Stimulated activated effector memory CD8-positive, alpha-beta T cell treated with anti-CD3 and anti-CD28 coated beads, Interleukin-12 subunit alpha, Interleukin-12 subunit beta, amount 100 ng/mL, for 72 hours (primary cell): ENCODE results near the gene SLC25A24.

ENCODE experiments used
- ATAC-seq: fragments of 150-1000 bp; cut with Tn5 transposase; 2 replicates; pipeline ENCODE4 v1.10.0; 2021
- DNase-seq, 2 donors: peaks; one replicate each; pipeline ENCODE4 v3.0.0; 2021 to 2022; ENCODE audit warnings: low spot score in 2 of 2
- H3K27ac Mint-ChIP-seq: one replicate; pipeline ENCODE4 v1.8.0; 2022; ENCODE audit warnings: mild to moderate bottlenecking, mixed read lengths
- H3K36me3 Mint-ChIP-seq: one replicate; pipeline ENCODE4 v1.8.0; 2022; ENCODE audit warnings: mild to moderate bottlenecking, mixed read lengths
- H3K4me1 Mint-ChIP-seq: one replicate; pipeline ENCODE4 v1.8.0; 2022; ENCODE audit warnings: mixed read lengths
- H3K4me3 Mint-ChIP-seq: one replicate; pipeline ENCODE4 v1.8.0; 2022; ENCODE audit warnings: mild to moderate bottlenecking, mixed read lengths
- H3K9me3 Mint-ChIP-seq: one replicate; pipeline ENCODE4 v1.8.0; 2022; ENCODE audit warnings: mixed read lengths

The SLC25A24 gene

DNA sequence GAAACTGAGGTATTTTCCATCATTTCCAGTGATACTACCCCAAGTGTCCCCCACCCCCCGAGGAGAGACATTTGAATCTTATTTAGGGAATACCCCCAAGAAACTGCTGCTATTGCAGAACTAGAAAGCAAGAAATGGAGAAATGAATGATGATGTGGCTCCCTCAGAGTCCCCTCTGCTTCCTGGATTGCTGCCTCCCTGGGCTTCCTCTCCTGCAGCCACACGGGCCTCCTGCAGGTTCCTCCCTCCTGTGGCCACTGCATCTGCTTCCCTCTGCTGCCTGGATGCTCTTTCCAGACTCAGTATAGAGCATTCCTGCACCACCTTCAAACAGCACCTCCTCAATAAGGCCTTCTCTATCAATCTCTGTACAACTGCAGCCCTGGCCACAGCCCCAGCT is 69.3 kb downstream of the SLC25A24 start:
- no peaks in the 10 kb centered on the region for H3K9me3 Mint-ChIP-seq
- H3K36me3 Mint-ChIP-seq = peaks cover 11% of the 10 kb centered on the region
- no peaks in the 10 kb centered on the region for H3K4me1 Mint-ChIP-seq
- no peak overlapping the region for H3K4me3 Mint-ChIP-seq
- DNase-seq (no peak), ATAC-seq (no peak)
- no peak overlapping the region for H3K27ac Mint-ChIP-seq

DNA sequence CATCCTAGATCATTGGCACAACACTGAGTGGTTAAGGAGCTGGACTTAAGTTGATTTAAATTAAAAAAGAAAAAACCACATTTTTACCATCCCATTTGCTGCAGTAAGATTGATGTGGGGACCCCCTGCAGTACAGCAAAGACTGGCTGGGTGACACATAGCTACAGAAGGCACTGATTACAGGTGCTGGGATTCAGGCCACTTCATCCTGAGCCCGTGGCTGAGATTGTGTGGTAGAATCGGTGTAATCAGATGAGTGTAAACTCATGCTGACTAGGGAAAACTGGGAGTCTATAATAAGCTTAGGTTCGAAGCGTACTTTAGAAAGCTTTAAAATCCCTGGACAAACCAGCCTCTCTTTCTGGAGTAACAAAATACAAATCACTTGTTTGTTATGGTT is 70.1 kb downstream of the SLC25A24 start:
- DNase-seq (no peak), ATAC-seq (no peak)
- peaks cover 7% of the 10 kb centered on the region for H3K36me3 Mint-ChIP-seq
- H3K9me3 Mint-ChIP-seq = no peaks in the 10 kb centered on the region
- H3K4me3 Mint-ChIP-seq = no peak overlapping the region
- no peak overlapping the region for H3K27ac Mint-ChIP-seq
- H3K4me1 Mint-ChIP-seq = no peaks in the 10 kb centered on the region

DNA sequence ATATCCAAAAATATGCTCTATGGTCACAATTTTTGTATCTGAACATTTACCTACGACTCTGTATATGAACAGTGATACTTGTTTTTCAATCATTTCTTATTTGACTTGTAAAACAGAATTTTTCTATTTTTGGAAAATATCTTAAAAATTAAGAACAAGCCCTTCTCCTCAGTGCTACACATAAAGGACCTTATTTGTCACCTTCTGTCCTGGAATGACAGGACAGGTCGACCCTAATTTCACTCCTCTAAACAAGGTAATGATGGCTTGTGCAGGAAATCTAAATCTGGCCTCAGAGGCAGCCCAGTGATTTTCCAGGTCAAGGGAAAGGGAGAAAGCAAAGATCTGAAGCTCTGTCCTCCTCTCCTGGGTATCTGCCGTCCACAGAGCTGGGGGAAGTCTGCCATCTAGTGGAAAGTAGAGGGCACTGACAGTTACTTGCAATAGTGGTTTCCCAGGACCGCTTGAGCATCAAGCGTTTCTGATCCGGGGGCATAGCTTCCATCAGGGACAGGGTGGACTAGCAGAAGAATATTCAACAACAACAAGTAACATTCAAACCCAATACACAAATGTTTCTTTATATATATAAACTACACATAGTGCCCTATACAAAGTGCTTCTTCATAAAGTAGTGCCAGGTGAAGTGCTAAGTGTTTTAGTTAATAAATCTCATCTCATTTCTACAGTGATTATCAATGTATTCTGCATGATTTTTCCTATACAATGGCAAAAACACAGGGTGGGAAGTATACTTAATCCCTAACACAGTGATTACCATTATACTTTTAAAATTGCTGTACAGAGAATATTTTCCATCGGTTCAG is 74.6 kb downstream of the SLC25A24 start:
- DNase-seq (peak; percentile 46 to 71), ATAC-seq (peak; percentile 89)
- Mint-ChIP-seq H3K4me1 (peaks cover 8% of the 10 kb centered on the region), H3K4me3 (no peak overlapping the region), H3K9me3 (no peaks in the 10 kb centered on the region), H3K27ac (no peak overlapping the region), H3K36me3 (no peaks in the 10 kb centered on the region)

DNA sequence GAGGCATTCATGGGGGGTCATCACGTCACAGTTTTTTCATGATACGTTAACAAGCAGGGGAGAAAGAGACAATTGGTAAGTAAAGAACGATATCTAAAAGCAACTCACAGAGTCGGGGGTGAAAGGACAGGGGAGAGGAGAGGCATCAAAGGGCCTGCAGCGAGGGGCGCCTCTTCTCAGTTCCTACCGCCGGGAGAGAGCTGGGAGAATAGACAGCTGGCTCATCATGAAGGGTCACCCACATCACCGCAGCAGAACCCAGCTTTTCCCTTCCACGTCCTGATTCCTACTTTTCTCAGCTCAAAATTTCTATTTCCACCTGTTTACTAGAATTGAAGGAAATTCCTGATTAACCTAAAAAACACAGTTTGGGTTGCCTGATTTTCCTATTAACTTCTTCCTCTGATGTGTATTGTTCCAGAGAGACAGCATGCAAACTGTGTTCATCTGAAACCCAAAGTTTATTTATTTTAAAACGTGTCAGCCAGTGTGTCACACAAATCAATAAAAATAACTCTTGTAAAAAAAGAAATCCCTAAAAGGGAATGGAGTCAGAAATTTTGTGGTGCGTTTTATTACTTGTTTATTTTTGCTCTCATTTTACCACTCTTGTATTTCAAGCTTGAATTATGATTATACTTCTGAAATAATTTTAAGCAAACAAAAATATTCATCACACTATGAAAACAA is 75.4 kb downstream of the SLC25A24 start:
- Mint-ChIP-seq H3K4me3 (no peak overlapping the region), H3K27ac (peak overlapping the region; percentile 13), H3K9me3 (no peaks in the 10 kb centered on the region), H3K4me1 (peaks cover 8% of the 10 kb centered on the region), H3K36me3 (no peaks in the 10 kb centered on the region)
- DNase-seq = no peak
- ATAC-seq = no peak

DNA sequence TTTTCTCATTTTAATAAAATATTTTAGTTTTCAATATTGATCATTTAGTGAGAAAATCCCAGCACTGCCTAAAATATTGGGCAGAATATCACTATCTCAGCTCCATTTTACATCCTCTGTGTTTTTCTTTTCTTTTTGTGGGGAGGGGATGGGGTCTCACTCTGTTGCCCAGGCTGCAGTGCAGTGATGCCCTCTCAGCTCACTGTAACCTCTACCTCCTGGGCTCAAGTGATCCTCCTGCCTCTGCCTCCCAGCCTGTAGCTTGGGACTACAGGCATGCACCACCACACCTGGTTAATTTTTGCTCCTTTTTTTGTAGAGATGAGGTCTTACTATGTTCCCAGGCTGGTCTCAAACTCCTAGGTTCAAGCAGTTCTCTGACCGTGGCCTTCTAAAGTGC is 76.1 kb downstream of the SLC25A24 start:
- no peaks in the 10 kb centered on the region for H3K9me3 Mint-ChIP-seq
- H3K36me3 Mint-ChIP-seq = no peaks in the 10 kb centered on the region
- no peak overlapping the region for H3K4me3 Mint-ChIP-seq
- no peak for ATAC-seq
- peak overlapping the region; percentile 13 for H3K27ac Mint-ChIP-seq
- no peak for DNase-seq
- H3K4me1 Mint-ChIP-seq = peaks cover 8% of the 10 kb centered on the region

DNA sequence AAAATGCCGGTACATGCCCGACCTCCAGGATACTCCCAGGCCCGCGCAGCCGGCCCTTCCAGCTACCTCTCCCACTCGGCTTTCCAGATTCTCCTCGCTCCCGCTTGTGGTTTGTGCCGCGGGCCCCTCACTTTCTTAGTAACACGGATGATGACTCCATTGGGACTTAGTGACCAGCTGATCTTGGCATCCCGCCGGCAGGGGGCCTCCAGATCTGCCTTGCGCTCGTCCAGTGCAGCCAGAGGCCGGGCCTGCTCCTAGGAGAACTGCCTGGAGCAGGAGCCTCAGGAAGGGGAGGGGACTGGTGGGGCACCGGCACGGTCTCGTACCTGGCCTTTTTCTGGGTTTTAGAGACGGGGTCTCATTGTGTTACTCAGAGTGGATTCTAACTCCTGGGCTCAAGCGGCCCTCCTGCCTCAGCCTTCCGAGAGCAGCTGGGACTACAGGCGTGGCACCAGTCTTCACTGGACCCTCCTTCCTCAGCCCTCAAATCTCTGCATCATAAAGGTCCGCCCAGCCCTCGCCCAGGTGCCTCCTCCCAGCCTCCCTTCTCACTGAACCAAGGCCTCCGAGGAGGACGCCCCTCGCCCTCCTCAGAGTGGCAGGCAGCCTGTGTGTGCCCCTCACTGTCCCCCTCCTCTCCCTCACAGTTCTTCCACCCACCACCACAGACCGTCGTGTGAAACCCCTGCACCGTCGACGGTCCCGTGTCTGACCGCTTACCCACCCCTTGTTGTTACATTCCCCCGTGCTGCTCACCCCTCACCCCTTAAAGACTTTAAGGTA is 78.6 kb downstream of the SLC25A24 start:
- H3K27ac Mint-ChIP-seq = no peak overlapping the region
- no peak for ATAC-seq
- no peak overlapping the region for H3K4me3 Mint-ChIP-seq
- no peak for DNase-seq
- H3K4me1 Mint-ChIP-seq = peaks cover 16% of the 10 kb centered on the region
- H3K9me3 Mint-ChIP-seq = no peaks in the 10 kb centered on the region
- no peaks in the 10 kb centered on the region for H3K36me3 Mint-ChIP-seq

DNA sequence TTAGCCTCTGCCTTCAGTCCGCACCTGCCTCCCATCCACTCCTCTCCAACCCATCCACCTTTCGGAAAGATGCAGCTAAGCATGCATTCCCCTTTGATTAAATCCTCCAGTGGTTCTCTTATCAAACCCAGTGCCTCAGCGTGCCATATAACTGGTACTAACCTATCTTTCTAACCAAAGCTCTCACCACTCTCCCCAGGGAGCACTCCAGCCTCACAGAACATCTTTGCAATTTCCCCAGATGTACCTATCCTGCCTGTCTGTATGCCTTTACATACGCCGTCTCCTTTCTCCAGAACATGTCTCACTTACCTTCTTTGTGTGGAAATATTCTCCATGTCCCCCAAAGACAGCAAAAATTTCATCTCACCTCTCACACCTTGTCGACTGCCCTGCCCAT is 80.0 kb downstream of the SLC25A24 start:
- peaks cover 16% of the 10 kb centered on the region for H3K4me1 Mint-ChIP-seq
- H3K4me3 Mint-ChIP-seq = no peak overlapping the region
- no peaks in the 10 kb centered on the region for H3K36me3 Mint-ChIP-seq
- no peak overlapping the region for H3K27ac Mint-ChIP-seq
- H3K9me3 Mint-ChIP-seq = no peaks in the 10 kb centered on the region
- no peak for DNase-seq
- ATAC-seq = no peak

DNA sequence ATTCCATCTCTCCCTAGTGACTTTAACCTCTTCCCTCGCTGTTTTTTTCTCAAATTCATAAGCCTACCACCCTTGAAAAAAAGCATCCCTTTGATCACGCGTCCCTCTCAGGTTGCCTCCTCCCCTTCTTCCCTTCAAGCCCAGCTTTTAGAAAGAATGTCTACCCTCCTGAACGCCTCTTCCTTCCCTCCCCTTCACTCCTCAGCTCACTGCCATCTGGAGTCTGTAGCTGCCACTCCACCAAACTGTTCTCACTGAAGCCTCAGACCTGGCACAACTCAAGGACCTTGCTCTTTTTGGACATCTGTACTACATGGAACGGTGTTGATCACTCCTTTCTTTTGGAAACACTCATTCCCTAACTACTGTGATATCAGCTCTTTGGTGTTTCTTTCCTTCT is 80.6 kb downstream of the SLC25A24 start:
- Mint-ChIP-seq H3K4me1 (peaks cover 16% of the 10 kb centered on the region), H3K4me3 (no peak overlapping the region), H3K27ac (no peak overlapping the region), H3K9me3 (no peaks in the 10 kb centered on the region), H3K36me3 (no peaks in the 10 kb centered on the region)
- DNase-seq (no peak), ATAC-seq (no peak)

DNA sequence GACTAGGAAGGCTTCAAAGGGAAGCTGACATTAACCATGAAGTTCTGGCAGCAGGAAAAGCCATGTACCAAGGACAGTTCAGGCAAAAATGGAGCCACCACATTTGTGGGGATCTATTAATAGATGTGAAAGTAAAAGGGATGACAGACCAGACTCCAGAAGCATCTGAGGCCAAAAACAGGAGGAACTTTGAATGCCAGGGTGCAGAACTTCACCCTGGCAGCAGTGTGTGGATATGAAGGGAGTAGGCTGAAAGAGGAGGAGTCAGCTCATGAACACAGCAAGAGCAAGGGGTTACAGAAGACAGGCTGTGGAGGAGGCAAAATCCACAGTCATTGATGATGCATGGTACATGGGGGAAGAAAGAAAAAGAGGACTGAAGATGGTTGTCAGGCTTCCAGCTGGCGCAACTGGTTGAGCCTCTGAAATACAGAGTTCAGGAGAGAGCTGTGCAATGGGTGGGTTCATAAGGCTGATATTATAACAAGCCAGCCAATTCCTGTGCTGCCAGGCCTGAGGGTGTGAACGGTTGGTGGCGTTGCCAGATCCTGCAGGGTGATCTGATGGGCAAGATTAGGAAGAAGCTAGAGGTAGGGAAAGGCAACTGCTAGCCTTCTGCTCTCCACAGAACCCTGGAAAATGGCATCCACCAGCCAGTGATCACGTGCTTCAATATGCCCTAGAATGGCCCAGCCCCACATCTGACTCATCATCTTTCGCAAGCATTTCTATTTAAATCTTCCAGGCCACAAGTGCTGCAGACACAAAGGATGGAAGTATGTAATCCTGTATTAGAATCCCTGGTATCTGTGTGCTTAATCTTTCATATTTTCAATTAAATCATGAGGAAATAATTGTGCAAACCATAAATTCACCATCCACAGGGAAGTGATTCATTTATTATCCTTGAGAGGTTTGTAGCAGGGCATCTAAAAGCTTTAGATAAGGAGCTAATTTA is 81.9 kb downstream of the SLC25A24 start:
- no peak overlapping the region for H3K4me3 Mint-ChIP-seq
- peaks cover 16% of the 10 kb centered on the region for H3K4me1 Mint-ChIP-seq
- no peaks in the 10 kb centered on the region for H3K36me3 Mint-ChIP-seq
- DNase-seq = no peak
- peak; percentile 28 for ATAC-seq
- H3K9me3 Mint-ChIP-seq = no peaks in the 10 kb centered on the region
- no peak overlapping the region for H3K27ac Mint-ChIP-seq

DNA sequence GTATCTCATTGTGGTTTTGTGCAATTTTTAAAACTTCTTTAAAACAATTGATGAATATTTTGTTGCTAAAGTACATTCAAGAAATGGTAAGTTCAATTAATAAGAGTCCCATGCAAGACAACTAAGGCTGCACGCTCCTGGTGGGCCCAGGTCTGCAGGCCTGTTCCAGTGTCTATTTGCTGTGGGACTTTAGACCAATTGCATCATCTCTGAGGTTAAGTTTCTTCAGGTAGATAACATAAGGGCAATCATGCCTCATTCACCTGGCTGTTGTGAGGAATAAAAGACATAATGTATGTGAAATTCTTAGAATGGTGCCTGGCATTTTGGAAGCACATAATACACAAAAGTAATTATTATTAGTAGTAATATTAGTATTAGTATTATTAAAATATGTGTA is 82.9 kb downstream of the SLC25A24 start:
- Mint-ChIP-seq H3K9me3 (no peaks in the 10 kb centered on the region), H3K27ac (no peak overlapping the region), H3K36me3 (no peaks in the 10 kb centered on the region), H3K4me1 (peaks cover 10% of the 10 kb centered on the region), H3K4me3 (no peak overlapping the region)
- ATAC-seq (no peak), DNase-seq (no peak)

DNA sequence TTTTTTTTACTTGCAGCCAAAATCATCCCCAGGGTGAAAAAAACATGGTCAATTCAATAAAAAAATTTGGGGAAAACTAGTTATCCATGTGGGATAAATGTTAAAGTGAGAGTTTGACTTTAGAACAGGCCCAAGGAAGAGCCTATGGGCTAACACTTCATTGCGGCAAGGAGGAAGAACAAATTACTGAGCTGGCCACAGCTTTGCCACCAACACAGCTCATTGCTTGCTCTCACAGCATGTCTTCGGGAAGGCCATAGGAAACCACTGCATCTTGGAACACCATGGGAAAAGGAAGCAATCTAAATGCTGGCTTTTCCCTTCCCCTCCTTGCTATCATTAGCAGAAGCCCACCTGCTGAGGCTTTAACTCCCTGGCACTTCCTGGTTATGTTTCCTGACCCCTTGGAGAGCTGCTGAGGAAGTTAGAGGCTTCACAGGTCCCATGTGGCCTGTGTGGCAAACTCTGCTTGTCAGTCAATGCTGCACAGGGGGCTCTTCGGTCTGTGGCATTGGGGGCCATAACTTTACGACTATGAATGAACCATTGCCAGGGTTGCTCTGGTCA is 86.0 kb downstream of the SLC25A24 start:
- H3K27ac Mint-ChIP-seq = no peak overlapping the region
- no peaks in the 10 kb centered on the region for H3K9me3 Mint-ChIP-seq
- ATAC-seq = no peak
- peaks cover 8% of the 10 kb centered on the region for H3K4me1 Mint-ChIP-seq
- H3K4me3 Mint-ChIP-seq = no peak overlapping the region
- DNase-seq = no peak
- H3K36me3 Mint-ChIP-seq = no peaks in the 10 kb centered on the region

DNA sequence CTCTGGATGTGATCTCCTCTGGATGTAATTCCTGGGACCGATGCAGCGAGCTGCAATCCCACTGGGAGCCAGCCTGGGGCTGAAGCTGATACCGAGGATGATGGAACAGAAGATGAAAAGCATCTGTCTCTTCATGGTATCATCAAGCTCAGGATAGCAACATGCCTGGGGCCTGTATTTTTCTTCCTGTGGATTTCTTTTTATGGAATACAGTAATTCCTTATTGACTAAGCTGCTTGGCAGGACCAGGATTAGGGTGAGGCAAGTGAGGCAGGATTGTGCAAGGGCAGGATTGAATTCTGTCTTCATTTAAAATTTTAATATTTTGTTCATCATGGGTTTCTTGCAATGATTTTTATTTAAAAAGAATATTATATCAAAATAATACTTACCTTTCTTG is 86.6 kb downstream of the SLC25A24 start:
- no peak overlapping the region for H3K27ac Mint-ChIP-seq
- no peak overlapping the region for H3K4me3 Mint-ChIP-seq
- H3K9me3 Mint-ChIP-seq = no peaks in the 10 kb centered on the region
- no peaks in the 10 kb centered on the region for H3K36me3 Mint-ChIP-seq
- DNase-seq = no peak
- H3K4me1 Mint-ChIP-seq = peaks cover 8% of the 10 kb centered on the region
- no peak for ATAC-seq

DNA sequence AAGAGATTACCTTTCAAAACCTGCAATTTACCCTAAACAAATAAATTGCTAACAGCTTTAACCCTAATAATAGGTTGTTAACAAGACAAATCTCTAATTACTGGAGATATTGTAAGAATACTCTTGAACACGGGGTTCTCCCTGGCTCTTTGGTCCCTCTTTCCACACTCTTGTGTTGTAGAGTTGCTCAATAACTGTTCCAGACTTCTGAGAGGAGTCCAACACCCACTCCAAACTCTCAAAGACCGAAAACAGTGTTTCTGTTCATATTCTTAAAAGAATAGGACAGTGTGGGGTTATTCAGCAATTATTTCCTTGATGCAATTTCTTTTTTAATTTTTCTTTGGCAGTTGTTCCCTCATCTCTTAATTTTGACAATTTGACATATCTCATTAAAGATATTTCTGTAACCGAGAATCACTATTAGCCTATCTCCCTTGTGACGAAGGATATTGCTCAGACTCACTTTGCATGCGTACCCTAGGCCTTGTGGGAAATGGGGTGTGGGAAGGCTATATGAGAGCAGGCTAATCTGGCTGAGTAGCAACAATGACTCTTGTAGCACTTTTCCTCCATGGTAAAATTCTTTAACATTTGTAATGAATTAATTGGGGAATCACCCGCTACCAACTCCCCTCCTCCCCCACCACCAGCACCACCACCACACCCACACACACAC is 90.7 kb downstream of the SLC25A24 start:
- Mint-ChIP-seq H3K4me3 (no peak overlapping the region), H3K27ac (peak overlapping the region; percentile 4), H3K9me3 (no peaks in the 10 kb centered on the region), H3K36me3 (no peaks in the 10 kb centered on the region), H3K4me1 (peaks cover 7% of the 10 kb centered on the region)
- DNase-seq (no peak), ATAC-seq (no peak)

DNA sequence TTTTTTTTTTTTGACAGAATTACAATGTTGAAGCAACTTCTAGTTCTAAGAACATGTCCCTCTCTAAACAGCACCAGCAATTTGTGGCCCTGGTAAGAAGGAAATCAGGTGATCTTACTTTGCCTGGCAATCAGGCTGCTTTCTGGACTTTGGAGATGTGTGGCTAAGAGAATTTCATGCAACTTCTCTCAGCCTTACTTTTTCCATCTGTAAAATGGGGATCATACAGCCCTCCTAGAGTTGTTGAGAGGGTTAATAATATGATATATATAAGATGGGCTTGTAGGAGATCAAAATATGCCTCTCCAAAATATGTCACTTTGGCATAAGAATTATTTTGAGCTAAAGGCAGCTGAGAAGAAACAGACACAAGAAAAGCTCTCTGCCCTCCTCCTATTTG is 92.0 kb downstream of the SLC25A24 start:
- ATAC-seq (no peak), DNase-seq (no peak)
- Mint-ChIP-seq H3K9me3 (no peaks in the 10 kb centered on the region), H3K4me3 (no peak overlapping the region), H3K27ac (peak overlapping the region; percentile 48), H3K36me3 (no peaks in the 10 kb centered on the region), H3K4me1 (peaks cover 7% of the 10 kb centered on the region)
